OCI-LY1 (cell line): ENCODE data around the gene CYP11A1.

Experiments used
- H2AFZ ChIP-seq: fragments of 200-600 bp; sonication (generic), shearing (Covaris generic); 2 replicates; pipeline ENCODE4 v1.6.0; 2014; ENCODE audit warnings: antibody characterized with exemption, mild to moderate bottlenecking, low read length
- H3F3A ChIP-seq: fragments of 200-600 bp; sonication (generic), shearing (Covaris generic); 2 replicates; pipeline ENCODE4 v1.6.0; 2014; ENCODE audit warnings: mild to moderate bottlenecking, antibody characterized with exemption, low read length, moderate library complexity; ENCODE audit not compliant: insufficient read depth
- H3K27ac ChIP-seq: fragments of 200-600 bp; sonication (generic); 2 replicates; pipeline ENCODE4 v1.5.1; 2014; ENCODE audit warnings: low read length, mixed run types, mild to moderate bottlenecking, low read depth; ENCODE audit not compliant: poor library complexity, severe bottlenecking
- H3K27me3 ChIP-seq: fragments of 200-600 bp; sonication (generic); 2 replicates; pipeline ENCODE4 v1.6.0; 2014; ENCODE audit warnings: antibody characterized with exemption, mild to moderate bottlenecking, low read length, moderate library complexity; ENCODE audit not compliant: insufficient read depth
- H3K36me3 ChIP-seq: fragments of 200-600 bp; sonication (generic); 2 replicates; pipeline ENCODE4 v1.6.1; 2014; ENCODE audit warnings: mild to moderate bottlenecking, antibody characterized with exemption, low read length, moderate library complexity, mixed read lengths; ENCODE audit not compliant: insufficient read depth
- H3K4me1 ChIP-seq: fragments of 200-600 bp; sonication (generic); 2 replicates; pipeline ENCODE4 v1.5.1; 2014; ENCODE audit warnings: mild to moderate bottlenecking, low read length, moderate library complexity; ENCODE audit not compliant: insufficient read depth, severe bottlenecking
- H3K4me2 ChIP-seq: fragments of 200-600 bp; sonication (generic), shearing (Covaris generic); 2 replicates; pipeline ENCODE4 v1.6.1; 2014; ENCODE audit warnings: low read length
- H3K4me3 ChIP-seq: fragments of 200-600 bp; sonication (generic); 2 replicates; pipeline ENCODE4 v1.5.1; 2014; ENCODE audit warnings: low read length, low read depth, mild to moderate bottlenecking, mixed read lengths; ENCODE audit not compliant: poor library complexity, severe bottlenecking
- H3K79me2 ChIP-seq: fragments of 200-600 bp; shearing (Covaris generic); 2 replicates; pipeline ENCODE4 v1.6.1; 2016; ENCODE audit warnings: mixed run types, low read length, mixed read lengths; ENCODE audit not compliant: insufficient read depth
- H3K9ac ChIP-seq: fragments of 200-600 bp; sonication (generic), shearing (Covaris generic); 2 replicates; pipeline ENCODE4 v1.6.1; 2014; ENCODE audit warnings: mild to moderate bottlenecking, low read length, mixed read lengths
- H3K9me2 ChIP-seq: fragments of 200-600 bp; sonication (generic), shearing (Covaris generic); 2 replicates; pipeline ENCODE4 v1.6.1; 2014; ENCODE audit warnings: low read depth, mild to moderate bottlenecking, low read length, mixed read lengths
- H3K9me3 ChIP-seq: fragments of 200-600 bp; shearing (Covaris generic); 2 replicates; pipeline ENCODE4 v1.6.1; 2014; ENCODE audit warnings: low read length, mixed read lengths
- H4K20me1 ChIP-seq: fragments of 200-600 bp; sonication (generic), shearing (Covaris generic); 2 replicates; pipeline ENCODE4 v1.6.0; 2016; ENCODE audit warnings: mild to moderate bottlenecking, low read length; ENCODE audit not compliant: insufficient read depth
- EZH2 ChIP-seq: fragments of 200-600 bp; sonication (generic), shearing (Covaris generic); IDR thresholded peaks from 2 replicates; pipeline ENCODE4 v1.8.0; 2017; ENCODE audit warnings: borderline replicate concordance, mixed run types, mild to moderate bottlenecking, antibody characterized with exemption, low read length, moderate library complexity, mixed read lengths
- TF ChIP-seq, protein P1 (sequence below): fragments of 200-600 bp; sonication (generic), shearing (Covaris generic); IDR thresholded peaks from 2 replicates; pipeline ENCODE4 v1.5.1; 2017; ENCODE audit warnings: mild to moderate bottlenecking, antibody characterized with exemption, low read length, moderate library complexity, mixed read lengths

CYP11A1 gene

DNA sequence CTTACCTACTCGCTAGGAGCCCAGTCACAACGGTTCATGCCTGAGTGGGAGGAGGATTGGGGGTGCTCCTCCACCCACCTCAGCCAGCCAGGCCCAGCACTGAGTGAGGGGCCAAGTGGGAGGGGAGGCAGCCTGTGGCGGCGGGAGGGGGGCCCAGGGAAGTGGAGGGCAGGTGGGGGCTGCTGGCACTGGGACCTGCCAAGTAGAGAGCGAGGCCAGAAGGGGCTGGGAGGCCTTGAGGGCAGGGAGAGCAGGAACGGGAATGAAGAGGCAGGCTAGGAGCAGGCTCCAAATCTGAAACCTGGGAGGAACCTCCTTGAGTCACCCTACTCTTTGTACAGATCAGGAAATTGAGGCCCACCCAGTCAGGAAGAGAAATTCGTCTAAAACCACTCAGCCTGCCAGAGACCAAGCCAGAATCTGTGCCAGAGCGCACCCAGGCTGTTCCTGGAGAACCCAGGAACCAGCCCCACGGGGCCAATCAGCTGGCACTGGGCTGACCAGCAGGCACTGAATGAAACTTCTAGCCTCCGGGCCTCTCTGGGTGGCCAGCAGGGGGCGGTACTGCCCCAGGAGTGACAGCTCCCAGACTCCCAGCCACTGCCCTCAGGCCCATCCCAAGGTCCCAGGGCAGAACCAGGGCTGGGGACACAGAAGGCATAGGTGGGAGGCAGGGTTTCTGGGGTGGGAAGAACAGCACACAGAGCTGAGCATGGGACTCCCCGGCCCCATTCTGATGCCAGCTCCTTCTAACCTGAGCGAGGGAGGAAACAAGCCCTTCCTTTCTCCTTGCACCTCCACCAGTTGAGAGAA, 14.8 kb upstream of the CYP11A1 start:
- Histone ChIP-seq H4K20me1 (no peaks in the 10 kb centered on the region), H3K27me3 (peaks cover 8% of the 10 kb centered on the region), H3K9ac (no peak overlapping the region), H3K79me2 (no peaks in the 10 kb centered on the region), H3K4me1 (no peaks in the 10 kb centered on the region), H3K27ac (no peak overlapping the region), H3K36me3 (no peaks in the 10 kb centered on the region), H3F3A (no peaks in the 10 kb centered on the region), H2AFZ (no peak overlapping the region), H3K4me3 (no peak overlapping the region), H3K9me2 (no peaks in the 10 kb centered on the region), H3K4me2 (no peak overlapping the region), H3K9me3 (no peaks in the 10 kb centered on the region)
- TF ChIP-seq, protein P1, sequence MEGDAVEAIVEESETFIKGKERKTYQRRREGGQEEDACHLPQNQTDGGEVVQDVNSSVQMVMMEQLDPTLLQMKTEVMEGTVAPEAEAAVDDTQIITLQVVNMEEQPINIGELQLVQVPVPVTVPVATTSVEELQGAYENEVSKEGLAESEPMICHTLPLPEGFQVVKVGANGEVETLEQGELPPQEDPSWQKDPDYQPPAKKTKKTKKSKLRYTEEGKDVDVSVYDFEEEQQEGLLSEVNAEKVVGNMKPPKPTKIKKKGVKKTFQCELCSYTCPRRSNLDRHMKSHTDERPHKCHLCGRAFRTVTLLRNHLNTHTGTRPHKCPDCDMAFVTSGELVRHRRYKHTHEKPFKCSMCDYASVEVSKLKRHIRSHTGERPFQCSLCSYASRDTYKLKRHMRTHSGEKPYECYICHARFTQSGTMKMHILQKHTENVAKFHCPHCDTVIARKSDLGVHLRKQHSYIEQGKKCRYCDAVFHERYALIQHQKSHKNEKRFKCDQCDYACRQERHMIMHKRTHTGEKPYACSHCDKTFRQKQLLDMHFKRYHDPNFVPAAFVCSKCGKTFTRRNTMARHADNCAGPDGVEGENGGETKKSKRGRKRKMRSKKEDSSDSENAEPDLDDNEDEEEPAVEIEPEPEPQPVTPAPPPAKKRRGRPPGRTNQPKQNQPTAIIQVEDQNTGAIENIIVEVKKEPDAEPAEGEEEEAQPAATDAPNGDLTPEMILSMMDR: peak; percentile 95
- TF ChIP-seq EZH2: no peak

DNA sequence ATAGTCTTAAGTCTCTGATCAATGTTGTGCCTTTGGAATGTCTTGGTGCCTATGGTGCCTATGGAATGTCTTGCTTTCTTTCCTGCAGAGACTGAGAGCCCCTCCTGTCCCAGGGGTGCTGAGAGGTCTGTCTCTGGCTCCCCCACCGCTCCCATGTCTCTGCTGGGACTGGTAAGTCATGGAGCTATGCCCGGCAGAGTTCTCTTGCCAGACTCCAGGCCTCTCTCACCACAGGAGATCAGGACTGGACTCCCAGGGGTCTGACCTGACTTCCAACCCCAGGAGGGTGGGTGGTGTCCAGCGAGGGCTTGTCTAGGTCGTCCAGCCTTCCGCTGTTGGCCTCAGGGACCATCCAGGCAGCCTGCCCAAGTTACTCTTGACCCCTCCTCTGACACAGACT, 14.0 kb upstream of the CYP11A1 start:
- Histone ChIP-seq H3K4me2 (no peak overlapping the region), H4K20me1 (no peaks in the 10 kb centered on the region), H3K4me1 (no peaks in the 10 kb centered on the region), H3F3A (no peaks in the 10 kb centered on the region), H3K79me2 (no peaks in the 10 kb centered on the region), H3K9me3 (no peaks in the 10 kb centered on the region), H3K4me3 (no peak overlapping the region), H3K36me3 (no peaks in the 10 kb centered on the region), H3K27me3 (peaks cover 8% of the 10 kb centered on the region), H3K9me2 (no peaks in the 10 kb centered on the region), H3K27ac (no peak overlapping the region), H3K9ac (no peak overlapping the region), H2AFZ (no peak overlapping the region)
- TF ChIP-seq EZH2: no peak
- TF ChIP-seq, protein P1: no peak

DNA sequence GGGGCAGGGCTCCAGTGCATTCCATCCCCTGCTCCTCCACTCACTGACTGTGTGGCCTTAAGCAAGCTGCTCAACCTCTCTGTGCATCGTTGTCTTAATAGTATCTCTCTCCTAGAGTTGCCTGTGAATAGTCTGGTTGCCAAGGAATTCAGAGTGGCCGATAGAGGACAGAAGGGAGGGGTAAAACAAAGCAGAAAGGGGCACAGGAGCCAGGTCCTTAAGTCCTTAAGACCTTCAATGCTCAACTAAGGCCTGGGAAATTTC, 13.7 kb upstream of the CYP11A1 start:
- Histone ChIP-seq H3K27me3 (peaks cover 8% of the 10 kb centered on the region), H3K36me3 (no peaks in the 10 kb centered on the region), H3K9ac (no peak overlapping the region), H3F3A (no peaks in the 10 kb centered on the region), H3K4me3 (no peak overlapping the region), H3K4me1 (no peaks in the 10 kb centered on the region), H3K9me2 (no peaks in the 10 kb centered on the region), H3K4me2 (no peak overlapping the region), H3K27ac (no peak overlapping the region), H3K79me2 (no peaks in the 10 kb centered on the region), H2AFZ (no peak overlapping the region), H3K9me3 (no peaks in the 10 kb centered on the region), H4K20me1 (no peaks in the 10 kb centered on the region)
- TF ChIP-seq EZH2: no peak
- TF ChIP-seq, protein P1: no peak
